Thoracic aorta endothelial cell (primary cell): ENCODE data around the gene IRGQ. TPM values are rescaled to one million over a fixed set of nuclear protein-coding genes. Genes with fewer than 3 reads are reported as not detected.

ENCODE experiments used
- total RNA-seq: library from RNA; depleted of rRNA; stranded (reverse); fragments of >200 nt; gene quantifications from 2 replicates; pipeline ENCODE4 v1.2.3, GENCODE V29; 2012

IRGQ gene, protein sequence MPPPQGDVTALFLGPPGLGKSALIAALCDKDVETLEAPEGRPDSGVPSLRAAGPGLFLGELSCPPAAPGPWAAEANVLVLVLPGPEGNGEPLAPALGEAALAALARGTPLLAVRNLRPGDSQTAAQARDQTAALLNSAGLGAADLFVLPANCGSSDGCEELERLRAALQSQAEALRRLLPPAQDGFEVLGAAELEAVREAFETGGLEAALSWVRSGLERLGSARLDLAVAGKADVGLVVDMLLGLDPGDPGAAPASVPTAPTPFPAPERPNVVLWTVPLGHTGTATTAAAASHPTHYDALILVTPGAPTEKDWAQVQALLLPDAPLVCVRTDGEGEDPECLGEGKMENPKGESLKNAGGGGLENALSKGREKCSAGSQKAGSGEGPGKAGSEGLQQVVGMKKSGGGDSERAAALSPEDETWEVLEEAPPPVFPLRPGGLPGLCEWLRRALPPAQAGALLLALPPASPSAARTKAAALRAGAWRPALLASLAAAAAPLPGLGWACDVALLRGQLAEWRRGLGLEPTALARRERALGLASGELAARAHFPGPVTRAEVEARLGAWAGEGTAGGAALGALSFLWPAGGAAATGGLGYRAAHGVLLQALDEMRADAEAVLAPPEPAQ
- 28.9 TPM in 2 replicates for total RNA-seq

DNA sequence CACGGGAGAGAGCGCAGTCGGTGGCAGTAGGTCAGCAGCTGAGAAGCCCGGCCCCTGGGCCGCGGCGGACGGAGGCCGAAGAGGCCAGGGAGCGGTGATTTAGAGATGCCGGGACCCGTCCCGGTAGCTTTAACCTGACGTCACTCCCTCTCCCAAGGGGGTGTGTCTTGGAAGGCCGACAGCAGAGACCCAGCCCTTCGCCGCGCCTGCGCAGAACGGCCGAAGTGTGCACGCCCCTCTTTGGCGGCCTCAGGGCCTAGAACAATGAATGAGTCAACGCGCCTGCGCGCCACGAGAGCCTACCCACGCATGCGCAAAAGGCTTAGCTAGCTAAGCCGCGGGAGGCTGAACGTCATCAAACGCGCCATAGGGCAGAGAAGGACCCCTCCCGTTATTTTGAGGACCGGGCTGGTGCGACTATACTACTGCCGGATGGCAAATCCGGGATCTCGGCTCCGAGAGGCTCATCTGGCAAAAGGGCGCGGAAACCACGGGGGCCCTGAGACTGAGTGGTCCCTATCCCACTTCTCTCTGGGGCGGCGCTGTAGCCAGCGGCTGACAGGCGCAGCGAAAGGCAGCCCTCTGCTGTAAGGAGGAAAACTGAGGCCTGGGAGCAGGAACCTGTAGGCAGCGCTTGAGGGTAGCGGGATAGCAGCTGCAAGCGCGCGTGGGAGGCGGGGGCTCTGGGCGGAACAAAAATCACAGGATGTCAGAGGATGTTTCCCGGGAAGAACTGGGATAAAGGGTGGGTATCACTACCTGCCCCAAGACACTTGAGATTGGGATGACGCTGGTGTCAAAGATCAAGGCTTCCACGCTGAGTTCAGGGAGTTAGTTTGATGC lies at the start of gene IRGQ, which contains the start of gene ZNF576:
IRGQ (minus strand) TSS at position 136 of the 843 bp plus-strand sequence. CDS start 796 bp downstream, outside the sequence.
ZNF576 (plus strand) TSS at position 597 of the 843 bp plus-strand sequence. CDS start 514 bp downstream, outside the sequence.

GRCh38 chr19:43639519-43640423 lies 43.8 kb upstream of the IRGQ start, which contains the start of gene CADM4:
Gene CADM4, minus strand, starts transcription at chr19:43639850. Its CDS starts 60 bp downstream, at chr19:43639790.

DNA sequence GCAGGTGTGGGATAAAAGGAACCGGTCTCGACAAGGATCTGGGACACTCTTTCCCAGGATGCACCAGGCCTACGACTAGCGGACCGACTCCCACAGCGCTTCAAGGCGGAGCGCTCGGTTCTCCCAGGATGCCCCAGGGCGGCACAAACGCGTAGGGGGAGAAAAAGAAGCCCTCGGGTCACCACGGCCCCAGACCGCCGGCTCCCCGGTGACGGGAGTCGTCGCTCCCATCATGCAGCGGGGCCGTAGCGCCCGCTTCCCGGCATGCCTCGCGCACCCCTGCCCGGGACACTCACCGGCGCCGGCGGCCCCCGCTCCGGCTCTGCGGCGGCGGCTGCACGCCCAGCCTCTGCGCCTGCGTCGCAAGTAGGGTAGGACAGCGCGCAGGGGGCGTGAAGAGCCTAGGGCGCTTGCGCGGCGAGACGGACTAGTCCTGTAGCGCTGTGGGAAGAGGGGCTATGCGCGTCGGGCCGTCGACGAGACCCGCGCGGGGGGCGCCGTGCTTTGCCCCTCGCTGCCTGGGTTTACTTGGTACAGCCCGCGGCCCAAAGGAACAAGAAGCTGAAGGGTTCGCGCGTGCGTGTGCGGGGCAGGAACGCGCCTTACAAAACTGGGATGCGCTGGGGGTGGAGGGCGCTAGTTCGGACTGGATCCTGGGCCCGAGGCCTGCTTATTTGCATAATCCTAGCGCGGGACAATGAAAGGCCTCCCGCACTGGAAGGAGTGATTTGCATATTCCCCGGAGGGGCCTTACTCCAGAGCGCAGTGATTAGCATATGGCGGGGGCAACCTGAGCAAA lies 23.5 kb upstream of the IRGQ start, which contains the start of gene ZNF428:
ZNF428 (minus strand) TSS at position 368 of the 799 bp plus-strand sequence. CDS start 5,325 bp downstream, outside the sequence.

GRCh38 chr19:43611788-43612187 lies 15.9 kb upstream of the IRGQ start, which contains the start of gene SRRM5:
Gene SRRM5, plus strand, starts transcription at chr19:43612088. Its CDS starts 34 bp downstream, at chr19:43612122.

GRCh38 chr19:43575156-43575950 lies 20.6 kb downstream of the IRGQ start, which contains the start of the genes PINLYP and XRCC1:
Gene PINLYP, plus strand, starts transcription at chr19:43575801. Its CDS starts 1,391 bp downstream, at chr19:43577192.
Gene XRCC1, minus strand, starts transcription at chr19:43575527. Its CDS starts 69 bp downstream, at chr19:43575458.

Other genes with a start within 250 kb of the IRGQ start
- gene CD177, start 242.4 kb downstream of the IRGQ start, total RNA-seq: not detected in 2 replicates
- gene TEX101, start 181.2 kb downstream of the IRGQ start, total RNA-seq: not detected in 2 replicates
- gene LYPD3, start 130.5 kb downstream of the IRGQ start, total RNA-seq: not detected in 2 replicates
- 6.4 and 9.0 TPM in 2 replicates for gene PHLDB3, start 91.4 kb downstream of the IRGQ start, total RNA-seq
- gene ETHE1, start 68.9 kb downstream of the IRGQ start, total RNA-seq: 31.0 and 40.1 TPM in 2 replicates
- 0.27 TPM in 1 of 2 replicates, not detected in the other for gene ZNF575, start 62.9 kb downstream of the IRGQ start, total RNA-seq
- 19.9 and 26.4 TPM in 2 replicates for gene XRCC1, start 20.6 kb downstream of the IRGQ start, total RNA-seq
- gene PINLYP, start 20.3 kb downstream of the IRGQ start, total RNA-seq: 0.22 and 0.27 TPM in 2 replicates
- 9.3 and 9.8 TPM in 2 replicates for gene ZNF576, start 461 bp upstream of the IRGQ start, total RNA-seq
- 0.07 and 0.27 TPM in 2 replicates for gene SRRM5, start 16.0 kb upstream of the IRGQ start, total RNA-seq
- 21.3 and 22.3 TPM in 2 replicates for gene ZNF428, start 23.5 kb upstream of the IRGQ start, total RNA-seq
- 1.6 and 1.7 TPM in 2 replicates for gene CADM4, start 43.7 kb upstream of the IRGQ start, total RNA-seq
- 72.7 and 78.2 TPM in 2 replicates for gene PLAUR, start 74.0 kb upstream of the IRGQ start, total RNA-seq
- not detected in 2 replicates for gene IRGC, start 119.9 kb upstream of the IRGQ start, total RNA-seq
- gene SMG9, start 158.8 kb upstream of the IRGQ start, total RNA-seq: 15.7 and 20.4 TPM in 2 replicates
- 0.53 and 1.3 TPM in 2 replicates for gene KCNN4, start 184.8 kb upstream of the IRGQ start, total RNA-seq
- 0.13 and 0.29 TPM in 2 replicates for gene LYPD5, start 206.3 kb upstream of the IRGQ start, total RNA-seq
- gene ZNF283, start 231.2 kb upstream of the IRGQ start, total RNA-seq: 9.2 and 9.8 TPM in 2 replicates